RPMI8226 (cell line): ENCODE measurements around the gene MARCHF10.
"Not testable (repeated sequence)": the region's sequence is repeated elsewhere in the genome, so short reads cannot be mapped to it uniquely, and the experiment has no call there.

Source experiments
- DNase-seq: peaks from one replicate; pipeline ENCODE4 v3.0.0-alpha.2; 2015

Gene MARCHF10

DNA sequence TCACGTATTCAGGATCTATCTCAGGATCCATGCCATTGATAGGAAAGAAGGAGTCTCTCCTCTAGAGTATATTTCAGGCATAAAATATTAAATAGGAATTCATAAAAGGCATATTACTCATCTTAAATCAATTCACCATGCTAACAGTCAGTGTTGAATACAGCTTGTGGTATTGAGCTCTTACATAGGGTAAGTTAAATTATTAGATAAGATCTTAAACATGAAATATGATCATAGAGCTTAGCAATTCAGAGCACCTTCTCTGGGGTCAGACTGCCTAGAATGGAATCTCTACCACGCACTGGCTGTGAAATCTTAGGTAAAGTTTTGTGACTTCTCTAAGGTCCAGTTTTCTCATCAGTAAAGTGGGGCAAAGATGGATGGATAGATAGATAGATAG is 20.7 kb downstream of the MARCHF10 start:
- no peak for DNase-seq

DNA sequence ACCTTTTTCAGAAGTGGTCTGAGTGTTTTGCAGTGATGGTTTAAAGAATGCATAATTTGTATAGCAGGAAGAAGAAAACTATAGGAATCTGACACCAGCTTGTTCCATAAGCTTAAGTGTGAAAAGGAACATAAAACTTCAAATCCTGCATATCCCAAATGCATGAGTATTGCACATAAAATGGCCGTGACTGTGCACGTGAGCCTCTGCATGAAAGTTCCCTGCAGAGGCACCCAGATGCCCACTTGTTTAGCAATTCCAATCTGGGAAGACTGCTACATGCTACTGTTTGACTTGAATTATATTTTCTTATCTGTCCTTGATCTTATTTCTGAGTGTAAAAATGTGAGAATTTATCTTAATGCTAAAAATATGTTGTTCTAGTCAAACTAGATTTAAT is 21.5 kb downstream of the MARCHF10 start:
- DNase-seq = no peak

DNA sequence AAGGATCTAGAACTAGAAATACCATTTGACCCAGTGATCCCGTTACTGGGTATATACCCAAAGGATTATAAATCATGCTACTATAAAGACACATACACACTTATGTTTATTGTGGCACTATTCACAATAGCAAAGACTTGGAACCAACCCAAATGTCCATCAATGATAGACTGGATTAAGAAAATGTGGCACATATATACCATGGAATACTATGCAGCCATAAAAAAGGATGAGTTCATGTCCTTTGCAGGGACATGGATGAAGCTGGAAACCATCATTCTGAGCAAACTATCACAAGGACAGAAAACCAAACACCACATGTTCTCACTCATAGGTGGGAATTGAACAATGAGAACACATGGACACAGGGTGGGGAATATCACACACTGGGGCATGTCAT is 22.1 kb downstream of the MARCHF10 start:
- not testable (repeated sequence) for DNase-seq

DNA sequence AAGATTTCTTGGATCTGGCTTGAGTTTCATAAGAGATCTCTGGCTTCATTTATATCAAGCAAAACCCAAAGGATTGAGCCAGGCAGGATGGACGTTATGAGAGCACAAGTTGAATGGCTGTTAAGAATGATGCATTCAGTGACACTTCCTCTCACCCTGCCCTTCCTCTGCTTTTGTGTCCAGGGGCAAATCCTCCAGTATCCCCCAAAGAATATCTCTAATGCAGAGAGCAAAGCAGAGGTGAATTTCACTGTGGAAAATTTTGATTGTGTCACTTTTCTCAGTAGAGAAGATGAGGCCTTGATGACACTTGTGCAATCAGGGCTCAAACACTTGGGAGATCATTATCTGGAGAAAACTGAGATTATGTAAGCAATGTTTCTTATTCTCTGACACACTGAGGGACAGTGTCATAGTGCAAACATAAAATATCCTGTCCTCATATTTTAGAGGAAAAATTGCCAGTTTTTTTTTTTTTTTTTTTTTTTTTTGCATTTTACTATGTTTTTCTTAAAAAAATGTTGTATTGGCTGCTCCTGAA is 25.3 kb downstream of the MARCHF10 start:
- no peak for DNase-seq

DNA sequence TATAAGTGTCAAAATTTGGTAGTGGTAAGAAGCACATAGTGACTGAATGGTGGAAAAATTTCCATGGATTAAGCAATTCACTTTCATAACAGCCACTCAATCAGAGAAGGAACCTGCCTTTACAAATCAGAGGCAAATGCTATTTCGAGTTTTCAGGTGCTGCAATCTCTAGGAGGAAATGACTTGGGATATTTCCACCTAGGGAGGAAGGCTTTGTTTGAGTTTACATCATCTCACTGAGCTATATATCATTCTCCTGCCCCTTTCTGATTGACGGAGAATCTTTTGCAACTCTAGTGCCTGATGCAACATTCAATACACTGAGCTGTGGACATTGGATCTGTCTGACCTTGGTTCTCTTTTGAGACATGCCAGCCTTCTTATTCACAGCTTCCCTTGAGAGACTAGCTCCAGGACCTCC is 26.3 kb downstream of the MARCHF10 start:
- no peak for DNase-seq

DNA sequence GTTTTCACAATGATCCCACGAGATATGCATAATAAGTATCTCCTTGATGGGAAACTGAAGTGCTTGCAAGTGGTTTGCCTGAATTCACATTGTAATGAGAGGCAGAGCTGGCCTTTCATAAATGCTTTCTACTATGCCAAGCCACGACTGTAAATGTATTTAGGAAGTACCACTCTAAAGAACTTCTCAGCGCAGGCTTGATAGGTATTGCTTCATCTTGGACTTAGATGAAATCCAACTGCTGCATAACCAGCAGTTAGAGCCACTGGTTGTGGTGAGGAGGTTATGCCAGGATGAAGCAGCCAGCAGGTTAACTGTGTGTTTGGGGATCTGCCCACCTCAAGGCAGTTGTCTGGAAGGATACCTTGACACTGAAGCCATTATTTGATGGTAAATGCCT is 26.8 kb downstream of the MARCHF10 start:
- DNase-seq = no peak

DNA sequence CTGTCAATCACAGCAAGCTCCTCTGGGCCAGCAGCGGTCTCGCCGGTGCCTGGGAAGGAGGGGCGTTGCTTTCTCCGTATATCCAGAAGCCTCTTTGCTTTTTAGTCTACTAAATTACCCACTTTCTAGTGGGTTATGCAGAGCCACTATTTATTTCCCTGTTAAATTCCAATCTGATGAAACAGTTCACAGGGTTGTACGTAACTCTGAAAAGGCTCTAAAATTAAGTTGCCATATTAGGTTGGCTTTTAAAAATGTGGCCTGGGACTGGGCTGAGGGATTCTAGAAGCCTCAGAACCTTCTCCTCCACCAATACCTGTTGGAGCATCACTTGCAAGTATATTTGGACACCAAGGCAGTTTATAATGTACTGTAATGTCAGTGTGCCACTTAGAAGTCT is 27.2 kb downstream of the MARCHF10 start:
- DNase-seq = no peak

DNA sequence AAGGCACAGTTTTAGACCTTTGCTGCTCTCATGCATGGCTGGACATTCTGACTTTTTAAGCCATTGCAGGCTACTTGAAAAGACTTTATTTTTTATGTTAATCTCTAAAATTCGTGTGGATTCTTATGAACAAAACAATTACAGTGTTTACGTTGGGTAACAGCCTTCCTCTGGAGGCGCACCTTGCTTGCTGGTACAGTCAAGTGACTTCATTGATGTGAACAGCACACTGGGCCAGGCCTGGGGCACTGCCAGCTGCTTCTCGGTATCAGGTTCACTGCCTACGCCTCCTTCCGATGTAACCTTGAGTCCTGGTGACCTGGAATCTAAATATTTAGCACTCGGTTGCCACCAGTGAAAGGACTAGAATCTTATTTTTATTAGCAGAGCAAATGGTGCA is 27.8 kb downstream of the MARCHF10 start:
- no peak for DNase-seq

DNA sequence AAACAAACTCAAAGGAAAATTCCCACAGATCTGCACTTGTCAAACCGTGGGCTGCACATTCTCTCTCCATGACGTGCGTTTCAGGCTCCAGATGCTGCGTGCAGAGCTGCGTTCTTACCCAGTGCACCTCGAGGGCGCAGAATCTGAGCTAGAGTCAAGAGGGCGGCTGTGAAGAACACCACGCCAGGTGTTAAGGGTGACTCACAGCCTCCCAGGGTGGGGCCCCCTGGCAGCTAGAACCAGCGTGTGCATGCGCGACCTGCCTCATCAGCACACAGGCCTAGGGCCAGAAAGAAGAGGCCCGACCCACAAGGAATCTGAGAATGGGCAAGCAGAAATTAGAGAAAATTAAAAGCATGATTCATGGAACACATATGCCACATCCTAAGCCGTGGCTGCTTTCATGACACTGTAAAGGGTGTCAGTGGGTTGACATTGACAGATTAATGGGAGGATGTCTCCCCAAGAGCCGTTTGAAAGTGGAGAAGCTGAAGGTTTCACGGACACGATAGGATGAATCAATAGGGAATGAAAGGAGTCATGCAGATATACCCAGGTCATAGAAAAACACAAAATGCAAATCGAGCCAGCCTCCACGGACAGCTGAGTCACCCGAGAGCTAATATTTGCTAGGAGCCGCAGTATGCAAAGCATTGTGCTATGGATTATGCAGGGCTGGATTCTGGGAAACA is 29.0 kb downstream of the MARCHF10 start:
- DNase-seq = peak; percentile 94

DNA sequence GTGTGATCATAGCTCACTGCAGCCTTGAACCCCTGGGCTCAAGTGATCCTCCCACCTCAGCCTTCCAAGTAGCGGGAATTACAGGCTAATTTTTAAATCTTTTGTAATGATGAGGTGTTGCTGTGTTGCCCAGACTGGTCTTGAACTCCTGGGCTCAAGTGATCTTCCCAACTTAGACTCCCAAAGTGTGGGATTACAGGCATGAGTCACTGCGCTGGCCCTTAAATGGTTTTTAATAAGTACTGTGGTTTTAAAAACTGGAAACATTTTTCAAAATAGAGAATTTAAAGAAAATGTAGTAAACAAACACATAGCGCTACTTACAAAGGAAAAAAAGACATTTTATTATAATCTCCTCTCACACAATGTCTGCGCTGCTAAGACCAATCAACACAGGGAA is 32.2 kb downstream of the MARCHF10 start:
- no peak for DNase-seq

DNA sequence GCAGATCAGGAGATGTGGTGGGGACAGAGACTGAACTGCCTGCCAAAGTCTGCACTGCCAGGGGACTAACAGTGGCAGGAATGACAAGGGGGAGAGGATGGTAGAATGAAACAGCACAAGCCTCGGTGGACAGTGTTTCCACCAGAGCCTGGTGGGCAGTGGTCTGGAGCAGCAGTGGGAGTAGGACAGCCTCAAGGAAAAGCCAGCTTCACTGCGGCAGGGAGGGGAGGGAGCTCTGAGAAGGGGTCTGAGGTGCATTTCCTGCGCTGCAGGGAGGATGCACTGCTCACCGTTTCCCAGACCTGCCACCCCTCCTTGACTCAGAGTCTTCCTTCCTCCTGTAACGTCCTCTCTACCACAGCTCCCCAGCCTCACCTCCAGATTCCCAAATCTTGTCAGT is 33.8 kb downstream of the MARCHF10 start:
- no peak for DNase-seq

DNA sequence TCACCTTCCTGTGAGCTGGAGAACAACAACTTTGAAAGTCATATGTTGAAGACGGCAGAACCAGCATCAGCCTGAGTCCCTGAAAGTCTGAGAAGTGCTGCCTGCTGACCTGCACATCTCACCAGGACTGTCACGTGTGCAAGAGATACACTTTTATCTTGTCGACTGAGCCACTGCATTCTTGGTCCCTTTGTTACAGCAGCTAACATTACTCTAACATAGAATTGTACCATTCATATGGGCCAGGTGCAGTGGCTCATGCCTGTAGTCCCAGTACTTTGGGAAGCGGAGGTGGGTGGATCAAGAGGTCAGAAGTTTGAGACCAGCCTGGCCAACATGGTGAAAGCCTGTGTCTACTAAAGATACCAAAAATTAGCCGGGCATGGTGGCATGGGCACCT is 40.1 kb downstream of the MARCHF10 start:
- no peak for DNase-seq

DNA sequence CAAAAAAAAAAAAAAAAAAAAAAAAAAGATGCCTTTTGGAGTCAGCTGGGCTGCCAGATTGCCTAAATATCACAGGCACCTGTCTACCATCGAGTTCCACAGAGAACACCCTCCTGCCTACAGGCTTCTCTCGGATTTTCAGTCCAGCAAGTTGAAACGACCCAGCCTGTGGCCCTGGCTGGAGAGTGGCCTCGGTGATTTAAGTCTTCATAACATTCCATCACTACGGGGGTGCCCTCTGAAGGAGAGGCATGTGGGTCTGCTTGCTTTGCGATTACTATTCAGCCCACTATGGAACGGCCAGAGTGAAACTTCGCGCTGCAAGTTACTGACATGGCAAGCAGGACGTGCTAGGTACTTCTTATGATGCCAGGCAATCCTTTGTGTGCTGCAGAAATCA is 42.8 kb downstream of the MARCHF10 start:
- no peak for DNase-seq

DNA sequence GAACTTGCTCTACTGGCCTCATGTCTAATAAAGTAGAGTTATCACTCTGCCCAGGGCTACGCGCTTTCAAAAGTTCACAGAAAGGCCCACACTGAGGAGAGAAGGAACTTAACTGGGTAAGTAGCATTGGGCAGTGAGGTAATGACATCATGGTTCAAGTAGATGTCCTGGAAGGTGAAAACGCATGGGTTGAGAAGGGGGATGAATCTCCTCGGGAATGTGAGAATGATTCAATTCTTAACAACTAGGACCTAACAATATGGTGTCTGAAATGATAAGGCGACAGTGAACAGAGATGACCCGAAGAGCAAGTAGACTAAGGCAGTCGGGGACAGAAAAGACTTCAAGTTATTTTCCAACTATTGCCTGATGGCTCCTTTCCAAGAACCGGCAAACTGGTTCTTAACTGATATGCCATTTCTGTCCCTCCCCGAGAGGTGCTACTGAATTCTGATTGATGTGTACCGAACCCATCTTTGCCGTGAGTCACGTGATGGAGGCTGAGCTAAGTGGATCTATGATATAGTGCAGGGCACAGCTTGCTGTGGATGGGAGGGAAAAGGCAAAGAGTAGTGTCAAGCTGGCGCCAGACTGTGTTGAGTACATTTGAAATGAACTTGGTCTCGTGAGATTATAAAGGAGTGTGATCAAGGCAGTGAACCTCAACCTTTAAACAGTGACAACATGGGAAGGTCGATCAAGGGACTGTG is 44.1 kb downstream of the MARCHF10 start:
- DNase-seq = no peak

DNA sequence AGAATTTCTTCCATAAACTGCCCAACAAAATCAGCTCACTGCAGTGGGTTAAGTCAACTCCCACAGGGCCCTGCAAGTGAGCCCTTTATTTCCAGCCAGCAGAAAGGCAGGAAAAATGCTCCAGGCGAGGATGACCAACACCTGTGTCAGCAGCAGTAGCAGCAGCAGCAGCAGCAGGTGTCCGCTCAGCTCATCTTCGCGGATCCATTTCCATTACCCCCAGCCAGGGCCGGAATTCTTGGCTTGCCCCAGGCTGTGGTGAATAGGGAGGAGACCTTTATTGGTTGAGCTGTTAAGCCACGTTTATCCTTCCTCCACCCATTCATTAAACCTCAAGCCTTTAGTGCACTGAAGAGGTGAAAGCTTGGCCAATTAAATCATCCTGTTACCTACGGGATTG is 46.2 kb downstream of the MARCHF10 start:
- no peak for DNase-seq

DNA sequence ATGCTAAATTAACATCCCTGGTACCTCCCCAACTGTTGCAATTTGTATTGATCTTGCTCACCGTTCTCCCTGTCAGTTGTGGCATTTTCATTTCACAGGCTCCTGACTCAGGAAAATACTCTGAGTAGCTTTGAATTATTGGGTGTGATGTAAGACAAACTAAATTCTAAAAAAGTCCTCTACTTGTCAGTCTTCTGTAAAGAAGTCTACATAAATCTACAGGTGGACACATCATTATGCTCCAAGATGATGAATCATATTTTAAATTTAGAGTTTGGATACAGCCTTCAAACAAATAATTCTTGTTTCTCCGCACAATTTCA is 47.2 kb downstream of the MARCHF10 start:
- no peak for DNase-seq

DNA sequence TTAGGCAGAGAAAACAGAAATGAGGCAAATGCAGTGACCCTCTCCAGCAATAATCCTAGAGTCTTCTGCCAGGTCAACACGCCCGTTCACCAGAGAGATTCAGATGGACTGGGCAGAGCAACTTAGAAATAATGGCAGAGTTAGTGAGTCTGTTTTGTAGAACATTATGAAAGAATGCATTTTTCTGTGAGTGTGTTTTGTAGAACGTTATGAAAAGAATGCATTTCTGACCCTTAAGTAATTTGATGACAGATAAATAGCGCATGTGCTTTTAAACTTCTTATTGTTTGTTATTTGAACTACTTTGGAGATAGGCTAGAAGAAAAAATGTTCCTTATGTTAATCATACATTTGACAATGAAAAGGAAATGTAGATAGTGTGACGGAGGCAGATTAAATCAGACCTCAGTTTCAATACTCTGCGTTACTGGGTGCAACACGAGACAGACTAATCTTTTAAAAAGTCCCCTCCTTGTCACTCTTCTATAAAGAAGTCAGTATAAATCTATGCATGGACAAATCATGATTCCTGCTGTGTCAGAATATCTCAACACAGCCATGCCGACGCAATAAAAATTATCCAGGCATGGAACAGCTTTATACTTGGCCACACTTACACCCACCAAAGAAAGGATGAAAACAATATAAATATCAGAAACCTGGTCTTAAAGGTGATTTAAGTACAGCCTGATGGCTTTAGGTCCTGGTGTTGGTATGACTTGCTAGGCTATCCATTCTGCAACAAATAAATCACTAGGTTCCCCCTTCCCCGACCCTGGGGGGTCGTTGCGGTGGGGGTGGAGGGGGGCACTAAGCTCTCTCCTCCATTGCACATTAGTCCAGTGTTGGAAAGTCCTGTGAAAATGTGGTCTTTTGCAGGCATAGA is 47.8 kb downstream of the MARCHF10 start:
- DNase-seq = no peak

DNA sequence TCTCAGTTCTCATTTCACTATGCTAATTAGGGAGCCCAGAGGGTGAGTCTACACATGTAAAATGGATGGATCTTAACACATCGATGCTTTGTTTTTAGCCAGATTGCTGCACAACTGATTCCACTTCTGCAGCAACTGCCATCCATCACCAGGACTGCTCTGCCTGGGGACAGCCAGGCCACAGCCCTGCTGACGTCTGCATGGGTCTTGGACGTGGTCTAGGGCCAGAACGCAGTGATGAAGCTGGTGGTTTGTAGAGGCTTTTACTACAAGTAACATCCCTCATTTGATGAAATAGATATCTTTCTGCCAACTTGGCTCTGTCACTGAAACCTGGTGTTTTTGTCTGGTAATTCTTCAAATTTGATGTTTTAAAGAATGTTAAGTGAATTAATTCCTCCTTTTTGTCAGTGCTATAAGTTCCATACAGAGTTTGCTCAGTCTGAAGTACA is 50.6 kb downstream of the MARCHF10 start:
- DNase-seq = peak; percentile 30

DNA sequence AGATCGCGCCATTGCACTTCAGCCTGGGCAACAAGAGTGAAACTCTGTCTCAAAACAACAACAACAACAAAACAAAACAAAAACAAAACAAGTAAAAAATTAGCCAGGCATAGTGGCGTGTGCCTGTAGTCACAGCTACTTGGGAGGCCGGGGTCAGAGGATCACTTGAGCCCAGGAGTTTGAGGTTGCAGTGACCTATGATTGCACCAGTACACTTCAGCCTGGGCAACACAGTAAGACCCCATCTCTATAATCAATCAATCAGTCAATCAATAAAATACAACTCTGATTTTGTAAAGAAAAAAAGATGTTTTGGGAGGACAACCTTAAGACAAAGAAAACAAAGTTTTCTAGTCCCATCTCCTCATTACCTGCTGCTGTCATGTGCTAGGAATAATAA is 51.9 kb downstream of the MARCHF10 start:
- DNase-seq = no peak

DNA sequence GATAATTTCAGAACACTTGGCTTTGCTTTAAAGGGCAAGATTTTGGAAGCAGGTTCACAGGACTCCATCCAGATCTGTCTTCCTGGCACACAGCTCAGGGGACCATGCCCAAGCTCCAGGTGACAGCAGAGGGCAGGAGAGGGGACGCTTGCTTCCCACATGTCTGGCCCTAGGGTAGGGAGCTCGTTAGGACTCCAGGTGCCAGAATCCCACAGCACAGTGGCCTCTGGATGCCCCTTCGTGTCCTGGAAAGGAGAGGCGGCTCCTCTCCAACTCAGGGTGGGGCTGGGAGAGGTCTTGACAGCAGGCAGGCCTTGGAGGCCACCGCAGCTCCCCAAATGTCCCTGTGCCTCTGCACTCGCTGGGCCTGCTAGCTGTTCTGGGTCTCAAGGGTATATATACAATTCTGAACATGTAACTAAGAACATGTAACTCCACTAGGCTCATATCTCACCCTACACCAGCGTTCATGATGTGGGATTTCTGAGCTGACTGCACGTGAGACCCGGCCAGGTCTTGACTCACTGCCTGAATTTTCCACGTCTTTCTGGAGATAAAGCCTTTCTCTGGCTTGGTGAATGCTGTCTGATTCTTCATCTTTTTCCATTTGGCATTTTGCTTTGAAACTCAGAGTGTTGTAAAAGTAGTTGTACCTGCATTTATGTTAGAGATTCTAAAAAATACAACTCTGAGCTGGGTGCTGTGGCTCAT is 52.8 kb downstream of the MARCHF10 start:
- no peak for DNase-seq

DNA sequence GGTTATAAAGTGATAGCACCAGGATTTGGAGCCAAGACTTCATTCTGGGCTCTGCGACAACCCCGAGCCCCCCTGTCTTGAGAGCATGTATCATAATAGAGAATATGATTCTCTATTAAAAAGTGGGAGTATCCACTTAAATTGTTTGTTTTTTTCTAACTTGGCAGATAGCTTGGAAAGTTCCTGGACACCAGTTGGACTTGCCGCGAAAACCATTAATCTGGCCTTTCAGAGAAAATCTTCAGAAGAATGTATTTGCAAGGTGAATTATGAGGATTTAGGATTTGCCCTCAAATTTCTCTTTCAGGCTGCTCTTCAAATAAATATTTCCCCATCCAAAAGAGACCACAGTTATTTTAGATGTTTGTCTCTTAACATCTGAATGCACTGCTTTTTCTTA is 53.5 kb downstream of the MARCHF10 start:
- no peak for DNase-seq

DNA sequence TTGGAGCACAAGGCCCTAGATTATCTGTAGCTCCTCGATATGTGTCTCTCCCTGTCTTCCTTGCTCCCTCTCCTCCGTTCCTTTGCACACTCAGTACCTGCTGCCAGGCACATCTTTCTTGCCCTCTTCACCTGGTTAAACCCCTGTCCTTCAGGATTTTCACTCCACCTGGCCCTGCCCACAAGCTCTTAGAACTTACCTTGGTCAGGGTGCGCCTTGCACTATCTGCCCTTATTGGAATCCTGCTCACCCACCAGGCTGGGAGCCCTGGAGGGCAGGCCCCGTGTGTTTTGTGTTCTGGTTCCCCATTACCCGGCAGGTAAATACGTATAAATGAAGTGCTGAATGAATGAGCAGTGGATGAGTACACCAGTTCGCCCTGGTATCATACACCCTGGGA is 54.6 kb downstream of the MARCHF10 start:
- no peak for DNase-seq
